Caco-2 (cell line): Measurements from ENCODE around the gene ASNSD1. TPM values are rescaled to one million over a fixed set of nuclear protein-coding genes. Genes with fewer than 3 reads are reported as not detected.

Experiments used
- BruUV-seq: library from RNA; stranded (reverse); fragments of 400-500 nt; replicated peaks from 2 replicates; lab custom pipeline; 2021; lab: Mats Ljungman, UMichigan
- CTCF ChIA-PET: fragments of 300-600 bp; sonication (Branson Sonifier 250); formaldehyde crosslinking; loops from one replicate; lab custom pipeline; 2022; ENCODE audit warnings: antibody characterized with exemption; lab: Charles Lee
- POLR2A ChIA-PET: fragments of 300-600 bp; sonication (Branson Sonifier 250); formaldehyde crosslinking; loops from one replicate; lab custom pipeline; 2022; ENCODE audit warnings: antibody characterized with exemption; lab: Charles Lee
- DNase-seq, 2 experiments: peaks; one replicate each; pipeline versions ENCODE4 v3.0.0 to v3.0.0-alpha.2; 2020 to 2022
- H3K27me3 ChIP-seq: replicated peaks from 2 replicates; pipeline ENCODE4 v1.6.0; 2011; ENCODE audit warnings: low read length; ENCODE audit not compliant: control insufficient read depth, insufficient read depth
- H3K36me3 ChIP-seq: 2 replicates; pipeline ENCODE4 v1.5.1; 2011; ENCODE audit warnings: low read length; ENCODE audit not compliant: control insufficient read depth, insufficient read depth
- H3K4me1 ChIP-seq: fragments of 250-450 bp; sonication (Bioruptor Pico); 2 replicates; pipeline ENCODE4 v1.5.1; 2020; ENCODE audit warnings: mild to moderate bottlenecking
- H3K4me3 ChIP-seq: 2 replicates; pipeline ENCODE4 v1.5.1; 2011; ENCODE audit warnings: low read depth, mild to moderate bottlenecking, control low read depth, low read length
- H3K9me3 ChIP-seq: fragments of 250-450 bp; sonication (Bioruptor Pico); 2 replicates; pipeline ENCODE4 v1.5.1; 2020; ENCODE audit warnings: mild to moderate bottlenecking, moderate library complexity
- H3K27ac Mint-ChIP-seq: one replicate; pipeline ENCODE4 v1.8.0; 2022; ENCODE audit warnings: mixed read lengths; ENCODE audit not compliant: unreplicated experiment
- H3K27me3 Mint-ChIP-seq: one replicate; pipeline ENCODE4 v1.8.0; 2022; ENCODE audit warnings: mixed read lengths; ENCODE audit not compliant: insufficient read depth, unreplicated experiment
- H3K36me3 Mint-ChIP-seq: one replicate; pipeline ENCODE4 v1.8.0; 2022; ENCODE audit warnings: mild to moderate bottlenecking, mixed read lengths; ENCODE audit not compliant: insufficient read depth, unreplicated experiment
- H3K4me1 Mint-ChIP-seq: one replicate; pipeline ENCODE4 v1.8.0; 2022; ENCODE audit warnings: low read depth, mixed read lengths; ENCODE audit not compliant: unreplicated experiment
- H3K4me3 Mint-ChIP-seq: one replicate; pipeline ENCODE4 v1.8.0; 2022; ENCODE audit warnings: mild to moderate bottlenecking, moderate library complexity, mixed read lengths; ENCODE audit not compliant: unreplicated experiment
- H3K9me3 Mint-ChIP-seq: one replicate; pipeline ENCODE4 v1.8.0; 2022; ENCODE audit warnings: mixed read lengths; ENCODE audit not compliant: unreplicated experiment
- intact Hi-C: fragments of 100-400 bp; cut with micrococcal nuclease; formaldehyde crosslinking; loops from one replicate; pipeline ENCODE4 v1.10.0; 2022; ENCODE audit not compliant: unreplicated experiment
- total RNA-seq: library from RNA; stranded (reverse); gene quantifications from 2 replicates; pipeline ENCODE4 v1.2.3, GENCODE V29; 2022
- TF ChIP-seq, protein P1 (sequence below), 2 experiments: fragments of 200-600 bp in 1 of 2; IDR thresholded peaks; 1 replicate in 1 of 2; 2 replicates in 1 of 2; pipeline versions ENCODE4 v1.5.1 to v1.8.0; 2011 to 2022; ENCODE audit warnings: antibody characterized with exemption in 1 of 2, control low read depth in 1 of 2, inconsistent platforms in 1 of 2, low read depth in 1 of 2, low read length in 1 of 2, mild to moderate bottlenecking in 1 of 2, moderate library complexity in 1 of 2; ENCODE audit not compliant: insufficient read depth in 1 of 2, severe bottlenecking in 1 of 2, unreplicated experiment in 1 of 2

The ASNSD1 gene
- total RNA-seq, 1 experiment from 2014 or later, result 49.4 TPM

DNA sequence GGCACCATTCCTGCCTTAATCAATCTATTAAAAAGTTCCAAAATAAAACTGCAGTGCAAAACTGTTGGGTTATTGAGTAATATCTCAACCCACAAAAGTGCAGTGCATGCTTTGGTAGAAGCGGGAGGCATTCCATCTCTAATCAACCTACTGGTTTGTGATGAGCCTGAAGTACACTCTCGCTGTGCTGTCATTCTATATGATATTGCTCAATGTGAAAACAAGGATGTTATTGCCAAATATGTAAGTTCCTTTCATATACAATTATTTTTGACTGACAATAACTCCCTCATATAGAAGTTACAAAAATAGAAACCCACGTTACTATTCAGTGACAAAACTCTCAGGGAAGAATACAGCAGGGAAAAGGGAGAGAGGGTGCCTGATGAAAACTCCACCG is 58.3 kb downstream of the ASNSD1 start:
- ChIA-PET CTCF (no interaction called here), POLR2A (no interaction called here)
- intact Hi-C loops, result no loop called here
- Mint-ChIP-seq H3K4me1 (no peaks in the 10 kb centered on the region), H3K27ac (no peak overlapping the region), H3K9me3 (peaks cover 9% of the 10 kb centered on the region), H3K27me3 (no peaks in the 10 kb centered on the region), H3K4me3 (no peak overlapping the region), H3K36me3 (no peaks in the 10 kb centered on the region)
- DNase-seq, result no peak
- TF ChIP-seq, protein P1, sequence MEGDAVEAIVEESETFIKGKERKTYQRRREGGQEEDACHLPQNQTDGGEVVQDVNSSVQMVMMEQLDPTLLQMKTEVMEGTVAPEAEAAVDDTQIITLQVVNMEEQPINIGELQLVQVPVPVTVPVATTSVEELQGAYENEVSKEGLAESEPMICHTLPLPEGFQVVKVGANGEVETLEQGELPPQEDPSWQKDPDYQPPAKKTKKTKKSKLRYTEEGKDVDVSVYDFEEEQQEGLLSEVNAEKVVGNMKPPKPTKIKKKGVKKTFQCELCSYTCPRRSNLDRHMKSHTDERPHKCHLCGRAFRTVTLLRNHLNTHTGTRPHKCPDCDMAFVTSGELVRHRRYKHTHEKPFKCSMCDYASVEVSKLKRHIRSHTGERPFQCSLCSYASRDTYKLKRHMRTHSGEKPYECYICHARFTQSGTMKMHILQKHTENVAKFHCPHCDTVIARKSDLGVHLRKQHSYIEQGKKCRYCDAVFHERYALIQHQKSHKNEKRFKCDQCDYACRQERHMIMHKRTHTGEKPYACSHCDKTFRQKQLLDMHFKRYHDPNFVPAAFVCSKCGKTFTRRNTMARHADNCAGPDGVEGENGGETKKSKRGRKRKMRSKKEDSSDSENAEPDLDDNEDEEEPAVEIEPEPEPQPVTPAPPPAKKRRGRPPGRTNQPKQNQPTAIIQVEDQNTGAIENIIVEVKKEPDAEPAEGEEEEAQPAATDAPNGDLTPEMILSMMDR (IDR thresholded peaks at IDR 0.05; ENCODE audit: insufficient read depth in 1 of 2, low read depth in 1 of 2, low read length in 1 of 2, severe bottlenecking in 1 of 2, unreplicated experiment in 1 of 2), result no peak
- H3K4me3 ChIP-seq, result no peak overlapping the region
- no peaks in the 10 kb centered on the region for H3K27me3 ChIP-seq
- H3K4me1 ChIP-seq, result no peaks in the 10 kb centered on the region
- H3K9me3 ChIP-seq, result no peaks in the 10 kb centered on the region
- no TSS peak for BruUV-seq
- H3K36me3 ChIP-seq, result no peaks in the 10 kb centered on the region

Other genes starting within 250 kb of the ASNSD1 start
- gene WDR75, start 220.0 kb upstream of the ASNSD1 start, total RNA-seq, result 50.2 and 57.7 TPM in 2 replicates
- gene SLC40A1, start 80.7 kb upstream of the ASNSD1 start, total RNA-seq, result 78.1 and 109 TPM in 2 replicates
- gene ANKAR, start 13.2 kb downstream of the ASNSD1 start, total RNA-seq, result 2.2 and 4.7 TPM in 2 replicates
- 5.0 and 5.3 TPM in 2 replicates for gene OSGEPL1, start 101.3 kb downstream of the ASNSD1 start, total RNA-seq
- 52.1 and 52.7 TPM in 2 replicates for gene ORMDL1, start 122.9 kb downstream of the ASNSD1 start, total RNA-seq
- gene PMS1, start 123.0 kb downstream of the ASNSD1 start, total RNA-seq, result 38.1 and 40.2 TPM in 2 replicates